Spinal cord (tissue), 10 donors: ENCODE data around the gene TPI1. TPM values are rescaled to one million over a fixed set of nuclear protein-coding genes. Genes with fewer than 3 reads are reported as not detected.

Experiments
- DNase-seq, 6 donors: peaks; one replicate each; pipeline versions ENCODE4 v3.0.0 to v3.0.0-alpha.2; 2013 to 2015; ENCODE audit warnings: low spot score in 6 of 6, low read depth in 4 of 6
- H3K27ac ChIP-seq: one replicate; pipeline ENCODE4 v1.5.1; 2013; ENCODE audit warnings: low read depth, low read length, control low read depth
- H3K27me3 ChIP-seq: one replicate; pipeline ENCODE4 v1.6.1; 2013; ENCODE audit warnings: low read length; ENCODE audit not compliant: control insufficient read depth, insufficient read depth
- H3K36me3 ChIP-seq: one replicate; pipeline ENCODE4 v1.6.1; 2013; ENCODE audit warnings: low read length; ENCODE audit not compliant: control insufficient read depth, insufficient read depth
- H3K4me1 ChIP-seq: one replicate; pipeline ENCODE4 v1.6.1; 2013; ENCODE audit warnings: low read length; ENCODE audit not compliant: control insufficient read depth, insufficient read depth
- H3K4me3 ChIP-seq: one replicate; pipeline ENCODE4 v1.5.1; 2013; ENCODE audit warnings: low read depth, low read length, control low read depth
- H3K9me3 ChIP-seq: one replicate; pipeline ENCODE4 v1.6.1; 2013; ENCODE audit warnings: low read length; ENCODE audit not compliant: control insufficient read depth, insufficient read depth
- WGBS: methylation state at CpG from one replicate; pipeline ENCODE4 v1.1.5; 2013; ENCODE audit warnings: missing lambda C conversion rate; ENCODE audit not compliant: insufficient coverage; 5-methylcytosine and 5-hydroxymethylcytosine counted together
- long read RNA-seq, 4 donors: transcript quantifications; one replicate each; lab custom pipeline, GENCODE V29; 2026
- polyA plus RNA-seq, 2 donors: library from polyadenylated mRNA; unstranded; fragments of 120-200 nt; gene quantifications; one replicate each; pipeline ENCODE4 v1.2.1, GENCODE V29; 2013; ENCODE audit not compliant: insufficient read length in 2 of 2
- total RNA-seq, 2 donors: library from RNA; depleted of rRNA in 1 of 2; stranded (reverse); fragments of 120-200 nt in 1 of 2; fragments of >200 nt in 1 of 2; gene quantifications; one replicate each; pipeline versions ENCODE4 v1.2.3 to v1.2.4, GENCODE V29; 2013 to 2014
- donor health status: healthy.

Gene TPI1
- total RNA-seq = 100 to 1,000 TPM; 413 to 837 TPM
- 100 to 1,000 TPM; 519 to 535 TPM for polyA plus RNA-seq
- long read RNA-seq, donor 1, transcript TPI1-204 (2 exons, 427 nt) = minor isoform, 6 of 503 reads
- long read RNA-seq, donor 1, transcript TPI1-201 (7 exons, 1,763 nt) = major isoform, 331 of 503 reads
- long read RNA-seq, donor 1, partial matches to known transcripts = 121 of 503 reads
- long read RNA-seq, donor 1, other reads (novel, unspliced or antisense) = 41 of 503 reads
- long read RNA-seq, donor 2, transcript TPI1-201 (7 exons, 1,763 nt) = major isoform, 157 of 188 reads
- long read RNA-seq, donor 2, partial matches to known transcripts = 22 of 188 reads
- long read RNA-seq, donor 2, other reads (novel, unspliced or antisense) = 6 of 188 reads
- long read RNA-seq, donor 3, transcript TPI1-201 (7 exons, 1,763 nt) = major isoform, 163 of 190 reads
- long read RNA-seq, donor 3, partial matches to known transcripts = 15 of 190 reads
- long read RNA-seq, donor 3, other reads (novel, unspliced or antisense) = 8 of 190 reads
- long read RNA-seq, donor 4, transcript TPI1-204 (2 exons, 427 nt) = minor isoform, 7 of 728 reads
- long read RNA-seq, donor 4, transcript TPI1-201 (7 exons, 1,763 nt) = major isoform, 465 of 728 reads
- long read RNA-seq, donor 4, partial matches to known transcripts = 197 of 728 reads
- long read RNA-seq, donor 4, other reads (novel, unspliced or antisense) = 56 of 728 reads

GRCh38 chr12:6867413-6868210, at the start of gene TPI1:
TPI1 (plus strand) TSS chr12:6867531; CDS start chr12:6867567, 36 bp downstream.
- Histone ChIP-seq H3K4me1 (peaks cover 38% of the 10 kb centered on the region), H3K27ac (peak within 1 kb of the TSS; percentile 86), H3K27me3 (no peaks in the 10 kb centered on the region), H3K36me3 (peaks cover 68% of the 10 kb centered on the region), H3K9me3 (no peaks in the 10 kb centered on the region), H3K4me3 (peak within 1 kb of the TSS; percentile 69)
- peak in 5 of 6 donors; percentile 47 to 91 (median 73) for DNase-seq
- under 1% methylated on average over 86 of the region's 86 CpGs for WGBS

GRCh38 chr12:6817662-6818157, 49.6 kb upstream of the TPI1 start:
- 81% methylated on average over 18 of the region's 20 CpGs for WGBS
- Histone ChIP-seq H3K36me3 (no peaks in the 10 kb centered on the region), H3K9me3 (no peaks in the 10 kb centered on the region), H3K4me3 (no peak overlapping the region), H3K27me3 (no peaks in the 10 kb centered on the region), H3K27ac (no peak overlapping the region), H3K4me1 (peaks cover 47% of the 10 kb centered on the region)
- DNase-seq = no peak

GRCh38 chr12:6818222-6818621, 49.1 kb upstream of the TPI1 start:
- H3K4me3 ChIP-seq = no peak overlapping the region
- H3K27ac ChIP-seq = no peak overlapping the region
- H3K27me3 ChIP-seq = no peaks in the 10 kb centered on the region
- H3K9me3 ChIP-seq = no peaks in the 10 kb centered on the region
- DNase-seq = no peak
- no peaks in the 10 kb centered on the region for H3K36me3 ChIP-seq
- WGBS = 47% methylated on average over 10 of the region's 10 CpGs
- peaks cover 52% of the 10 kb centered on the region for H3K4me1 ChIP-seq

GRCh38 chr12:6818645-6819044, 48.7 kb upstream of the TPI1 start:
- peaks cover 3% of the 10 kb centered on the region for H3K36me3 ChIP-seq
- peaks cover 56% of the 10 kb centered on the region for H3K4me1 ChIP-seq
- H3K27me3 ChIP-seq = no peaks in the 10 kb centered on the region
- no peak for DNase-seq
- H3K27ac ChIP-seq = no peak overlapping the region
- no peak overlapping the region for H3K4me3 ChIP-seq
- H3K9me3 ChIP-seq = no peaks in the 10 kb centered on the region
- 83% methylated on average over 1 of the region's 5 CpGs for WGBS

GRCh38 chr12:6819106-6820030, 48.0 kb upstream of the TPI1 start:
- Histone ChIP-seq H3K36me3 (peaks cover 11% of the 10 kb centered on the region), H3K27ac (peak overlapping the region; percentile 89), H3K27me3 (no peaks in the 10 kb centered on the region), H3K9me3 (no peaks in the 10 kb centered on the region), H3K4me1 (peaks cover 63% of the 10 kb centered on the region), H3K4me3 (no peak overlapping the region)
- no peak for DNase-seq
- WGBS = 75% methylated on average over 11 of the region's 13 CpGs

GRCh38 chr12:6820166-6820565, 47.2 kb upstream of the TPI1 start:
- 35% methylated on average over 4 of the region's 5 CpGs for WGBS
- H3K4me3 ChIP-seq = no peak overlapping the region
- no peak for DNase-seq
- peaks cover 71% of the 10 kb centered on the region for H3K4me1 ChIP-seq
- H3K36me3 ChIP-seq = peaks cover 19% of the 10 kb centered on the region
- no peaks in the 10 kb centered on the region for H3K27me3 ChIP-seq
- H3K27ac ChIP-seq = peak overlapping the region; percentile 89
- no peaks in the 10 kb centered on the region for H3K9me3 ChIP-seq

- WGBS = 0% methylated on average over 7 of the region's 28 CpGs
- H3K9me3 ChIP-seq = no peaks in the 10 kb centered on the region
- peaks cover 34% of the 10 kb centered on the region for H3K36me3 ChIP-seq
- DNase-seq = peak in 3 of 6 donors; percentile 44 to 92 (median 91)
- peaks cover 88% of the 10 kb centered on the region for H3K4me1 ChIP-seq
- H3K4me3 ChIP-seq = peak within 1 kb of the TSS; percentile 72
- H3K27me3 ChIP-seq = no peaks in the 10 kb centered on the region
- peak within 1 kb of the TSS; percentile 89 for H3K27ac ChIP-seq
Measured at GRCh38 chr12:6821591-6822425, 45.5 kb upstream of the TPI1 start, which contains the start of gene GPR162. GPR162 (plus strand) TSS chr12:6821821; CDS start chr12:6823899, 2,078 bp downstream.
